HG03432 (cell line): ENCODE data around the gene RAP2A.

Source experiments
- ATAC-seq: cut with Tn5 transposase; IDR thresholded peaks from one replicate; pipeline ENCODE4 v1.9.1; 2021; ENCODE audit warnings: mild to moderate bottlenecking, moderate library complexity; ENCODE audit not compliant: unreplicated experiment

RAP2A gene

DNA sequence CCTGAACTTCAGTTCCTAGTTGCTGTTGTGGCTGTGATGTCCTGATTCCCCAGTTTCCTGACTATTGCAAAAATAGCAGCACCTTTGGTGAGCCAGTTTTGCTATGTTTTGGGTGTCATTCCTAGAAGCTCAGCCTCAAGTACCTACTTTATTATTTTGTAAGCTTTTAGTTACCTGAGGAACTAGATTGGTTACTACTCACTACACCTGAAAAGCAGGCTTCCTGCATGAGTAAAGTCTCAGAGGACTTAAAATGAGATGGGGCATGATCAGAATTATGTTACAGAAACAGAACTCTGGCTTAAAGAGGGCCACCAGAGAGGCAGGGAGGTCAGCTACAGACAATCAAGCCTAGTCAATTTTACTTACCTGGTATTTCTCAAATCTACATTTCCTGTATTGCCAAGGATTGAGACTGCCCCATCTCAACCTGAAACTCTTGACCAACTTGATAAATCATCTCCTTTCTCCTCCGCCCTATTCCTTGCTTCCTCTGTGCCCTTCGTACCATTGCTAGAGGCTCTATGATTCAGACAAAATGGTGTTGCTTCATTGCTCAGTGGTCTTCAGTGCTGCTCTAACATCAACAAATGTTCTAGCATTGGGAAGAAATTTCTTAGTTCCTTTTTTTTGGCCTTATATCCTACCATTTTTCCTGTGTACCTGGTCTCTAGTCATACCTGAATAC, 58.9 kb downstream of the RAP2A start:
- ATAC-seq, result no peak

DNA sequence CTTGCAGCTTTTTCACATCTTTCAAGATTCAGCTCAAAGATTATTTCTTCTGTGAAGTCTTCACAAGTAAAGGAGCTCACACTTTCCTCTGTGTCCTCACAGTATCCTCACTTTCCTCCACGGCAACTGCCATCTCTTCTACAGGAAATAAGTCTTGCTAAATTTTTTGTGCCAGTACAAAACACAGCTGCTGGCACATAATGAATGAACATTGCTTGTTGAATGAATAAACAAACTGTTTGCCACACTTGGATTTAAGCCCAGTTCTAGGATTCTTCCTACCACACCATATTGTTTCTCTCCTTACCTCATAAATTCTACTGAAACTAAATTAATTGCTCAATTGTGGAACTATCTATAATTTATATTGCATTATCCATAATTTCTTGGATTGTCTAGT, 59.5 kb downstream of the RAP2A start:
- no peak for ATAC-seq

DNA sequence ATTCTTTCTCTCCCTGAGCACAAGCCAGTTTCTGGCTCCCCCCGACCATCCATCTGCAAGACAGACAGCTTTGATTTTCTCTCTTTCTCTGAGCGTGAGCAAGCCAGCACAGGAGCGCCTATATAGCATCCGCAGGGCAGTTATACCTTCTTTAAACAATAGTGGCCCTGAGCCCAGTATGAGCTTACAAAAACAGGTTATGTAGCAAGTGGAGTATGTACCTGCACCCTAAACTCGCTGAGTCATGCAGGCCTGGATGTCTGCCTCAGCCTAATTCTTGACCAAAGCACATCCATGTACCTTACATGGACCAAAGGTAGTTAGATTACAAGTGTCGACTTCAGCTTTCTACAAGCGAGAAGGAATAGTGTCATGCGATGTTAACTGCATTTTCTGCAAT, 61.7 kb downstream of the RAP2A start:
- no peak for ATAC-seq

DNA sequence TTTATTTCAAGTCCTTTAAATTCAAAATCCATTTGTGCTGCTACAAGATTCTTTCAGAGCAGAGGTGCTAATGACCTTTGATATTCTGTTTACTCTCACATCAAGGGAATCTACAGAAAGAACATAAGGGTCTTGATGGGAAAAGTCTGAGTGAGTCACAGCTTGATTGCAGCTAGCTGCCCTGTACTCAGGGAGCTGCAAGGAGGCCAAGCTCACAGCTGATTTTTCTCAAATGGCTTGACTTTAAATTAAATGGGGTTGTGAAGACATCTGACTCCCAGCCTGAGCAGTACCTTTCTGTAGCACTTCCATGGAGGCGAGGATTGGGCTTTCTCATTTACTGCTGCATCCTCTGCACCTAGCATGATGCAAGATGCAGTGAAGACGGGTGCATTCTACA, 62.5 kb downstream of the RAP2A start:
- no peak for ATAC-seq

DNA sequence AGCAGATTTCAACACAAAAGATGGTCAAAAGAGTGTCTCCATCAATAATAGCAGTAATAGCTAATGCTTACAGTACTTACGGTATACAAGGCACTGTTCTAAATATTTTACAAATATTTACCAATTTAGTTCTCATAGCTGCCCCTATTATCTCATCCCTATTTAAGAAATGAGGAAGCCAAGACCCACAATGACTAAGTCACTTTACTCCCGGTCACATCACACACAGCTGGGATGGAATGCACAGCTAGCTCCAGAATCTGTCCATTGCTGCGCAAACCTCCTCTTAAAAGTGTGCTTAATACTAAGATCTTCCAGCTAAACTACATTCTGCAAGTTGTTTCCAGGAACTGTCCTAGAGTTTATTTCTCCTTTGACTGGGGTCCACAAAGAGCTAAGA, 63.4 kb downstream of the RAP2A start:
- no peak for ATAC-seq

DNA sequence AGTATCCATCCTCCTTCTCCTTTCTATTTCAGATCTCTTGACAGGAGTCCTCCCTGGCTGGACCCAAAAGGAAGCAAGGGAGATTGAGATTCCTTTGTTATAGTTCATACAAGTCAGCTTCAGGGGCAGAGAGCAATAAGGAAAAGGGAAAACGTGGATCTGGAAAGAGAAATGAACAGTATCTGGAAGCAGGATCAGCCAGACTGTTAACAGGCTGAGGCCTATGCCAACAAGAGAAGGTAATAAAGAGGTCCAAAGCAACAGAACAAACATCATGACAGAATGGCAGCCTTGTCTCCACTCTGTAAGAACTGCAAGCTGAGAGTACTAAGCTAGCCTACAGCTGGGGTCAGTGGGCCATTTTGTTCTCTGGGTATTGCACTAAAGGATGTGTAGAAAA, 64.5 kb downstream of the RAP2A start:
- ATAC-seq, result no peak

DNA sequence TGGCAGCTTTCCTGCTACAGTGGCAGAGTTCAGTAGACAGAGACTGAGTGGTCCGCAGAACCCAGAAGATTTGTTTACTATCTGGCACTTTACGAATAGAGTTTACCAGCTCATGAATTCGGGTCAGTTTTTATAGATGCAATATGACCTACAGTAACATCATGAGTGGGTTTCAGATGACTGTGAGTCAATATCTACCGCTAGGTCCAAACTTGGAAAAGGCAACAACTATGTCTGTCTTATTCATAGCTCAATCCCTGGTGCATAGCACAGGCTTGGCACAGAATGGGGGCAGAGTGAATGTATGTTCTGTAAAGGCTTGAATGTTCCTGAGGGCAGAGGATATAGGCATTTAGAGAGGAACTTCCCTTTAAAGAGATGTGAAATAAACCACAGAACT, 65.2 kb downstream of the RAP2A start:
- no peak for ATAC-seq

DNA sequence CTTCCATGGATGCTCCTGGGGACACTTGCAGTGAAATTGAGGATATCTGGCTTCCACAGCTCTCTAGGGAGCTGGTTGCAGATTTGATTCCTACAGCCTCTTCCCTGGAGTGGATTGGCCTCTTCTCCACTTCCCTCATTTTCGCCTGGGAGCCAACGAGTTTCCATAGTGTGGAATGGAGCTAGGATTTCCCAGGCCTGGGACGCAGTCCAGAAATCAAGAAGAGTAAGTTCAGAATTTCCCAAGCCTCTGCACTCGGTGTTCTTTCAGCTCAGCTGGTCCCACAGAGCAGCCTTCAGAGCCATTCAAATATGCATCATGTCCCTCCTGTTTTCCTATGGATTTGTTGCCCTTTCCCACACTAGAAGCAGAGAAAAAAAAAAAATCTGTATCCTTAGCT, 68.2 kb downstream of the RAP2A start:
- ATAC-seq, result no peak

DNA sequence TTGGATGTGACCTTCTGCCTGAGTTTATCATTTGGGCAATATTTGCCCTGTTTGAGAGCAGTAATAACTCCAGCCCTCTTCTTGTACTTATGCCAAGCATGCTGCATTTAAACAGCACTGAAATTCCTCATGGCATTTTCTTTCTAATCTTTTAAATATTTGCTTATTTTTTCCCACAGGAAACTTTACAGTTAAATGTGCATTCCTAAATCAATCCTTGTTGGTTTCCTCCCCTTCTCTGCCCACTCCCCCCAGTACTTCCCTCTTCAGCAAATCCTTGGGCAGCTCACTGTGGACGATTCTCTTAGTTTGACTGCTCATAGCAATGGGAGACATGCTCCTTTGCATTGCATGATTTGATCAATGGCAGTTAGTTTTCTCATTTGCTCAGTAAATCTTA, 68.7 kb downstream of the RAP2A start:
- ATAC-seq, result no peak

DNA sequence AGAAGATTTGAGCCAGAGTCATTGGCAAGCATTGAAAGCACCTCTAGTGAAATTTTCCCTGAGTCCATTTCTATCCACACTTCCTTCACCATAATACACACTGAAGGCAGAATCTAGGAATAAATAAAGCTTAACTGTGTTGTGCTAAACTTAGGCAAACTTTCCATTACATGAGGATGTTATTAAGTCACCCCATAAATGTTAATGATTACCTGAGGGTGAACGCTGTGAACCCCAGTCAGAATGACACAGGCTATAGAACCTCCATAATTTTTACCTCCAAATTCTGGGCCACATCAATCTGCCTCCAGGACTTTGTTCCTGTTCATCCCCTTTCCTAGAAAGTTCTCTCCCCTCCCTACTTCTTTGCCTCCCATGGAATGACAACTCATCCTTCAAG, 71.0 kb downstream of the RAP2A start:
- ATAC-seq, result no peak

DNA sequence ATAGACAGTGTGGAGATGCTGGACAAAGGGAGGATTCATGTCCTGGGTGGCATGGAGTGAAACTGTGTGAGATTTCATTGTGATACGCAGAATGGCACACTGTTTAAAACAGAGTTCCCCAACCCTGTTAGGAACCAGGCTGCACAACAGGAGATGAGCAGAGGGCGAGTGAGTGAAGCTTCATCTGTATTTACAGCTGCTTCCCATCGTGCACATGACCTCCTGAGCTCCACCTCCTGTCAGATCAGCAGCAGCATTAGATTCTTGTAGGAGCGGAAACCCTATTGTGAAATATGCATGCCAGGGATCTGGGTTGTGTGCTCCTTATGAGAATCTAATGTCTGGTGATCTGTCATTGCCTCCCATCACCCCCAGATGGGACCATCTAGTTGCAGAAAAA, 72.5 kb downstream of the RAP2A start:
- no peak for ATAC-seq

DNA sequence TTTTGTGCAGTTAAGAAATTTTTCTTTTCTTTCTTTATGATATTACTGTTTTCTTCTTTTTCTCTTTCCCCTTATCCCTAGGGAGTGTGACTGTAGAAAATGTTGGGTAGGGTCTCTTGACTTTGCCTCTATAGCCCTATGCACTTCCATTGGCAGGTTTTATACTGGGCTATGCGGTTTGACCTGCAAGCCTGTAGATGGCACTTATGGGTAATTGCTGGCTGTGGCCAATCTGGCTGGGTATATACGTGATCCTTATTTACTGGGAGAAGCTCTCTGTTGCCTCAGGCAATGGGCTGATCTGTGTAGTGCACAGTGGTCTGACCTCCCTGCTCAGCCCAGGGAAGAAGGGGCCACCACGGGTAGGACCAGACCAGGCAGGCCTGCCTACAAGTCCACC, 78.8 kb downstream of the RAP2A start:
- ATAC-seq, result no peak

DNA sequence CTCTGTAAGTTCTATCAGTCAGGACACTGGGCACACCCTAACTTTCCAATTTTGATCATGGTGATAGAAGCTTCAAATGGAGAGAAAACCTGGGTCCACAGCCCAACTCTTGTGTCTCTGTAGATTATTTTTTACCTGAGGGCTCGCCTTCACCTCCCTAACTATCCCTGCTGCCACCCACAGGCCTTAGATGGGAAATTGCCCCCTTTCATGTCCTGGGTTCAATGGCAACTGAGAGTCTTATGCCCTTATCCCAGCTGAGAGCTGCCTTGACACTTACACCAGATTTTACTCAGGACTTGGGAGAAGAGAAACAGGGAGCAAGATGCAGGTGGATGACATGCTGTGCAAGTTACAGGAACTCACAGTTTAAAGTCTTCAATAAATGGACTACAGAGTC, 81.7 kb downstream of the RAP2A start:
- ATAC-seq, result no peak

DNA sequence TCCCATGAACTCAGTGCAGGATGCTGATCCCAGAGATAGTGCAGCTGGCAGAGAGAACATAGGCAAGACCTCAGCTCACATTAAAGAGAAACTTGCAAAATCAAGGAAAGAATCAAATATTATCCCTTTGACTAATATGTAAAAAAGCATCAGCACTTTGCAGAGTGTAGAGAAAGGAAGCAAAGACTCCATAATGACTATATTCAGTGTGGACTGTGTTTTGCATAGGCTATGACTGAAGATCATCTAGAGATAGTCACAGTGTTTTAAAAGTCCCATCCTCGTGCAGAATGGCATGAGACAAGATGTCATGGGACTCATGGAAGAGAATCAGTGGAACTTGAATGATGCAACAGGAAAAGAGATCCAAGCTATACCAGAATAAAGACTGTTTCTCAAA, 84.0 kb downstream of the RAP2A start:
- no peak for ATAC-seq
